Posterior cingulate gyrus (tissue), 11 donors: ENCODE measurements around the gene LCLAT1.
A peak's percentile ranks its signal among the peaks of the same experiment; 100 is the strongest.

Experiments used
- DNase-seq, 10 donors: peaks; one replicate each; pipeline versions ENCODE4 v3.0.0 to v3.0.0-alpha.2; 2020 to 2021; ENCODE audit warnings: mixed read lengths in 3 of 10
- intact Hi-C: fragments of 100-400 bp; cut with DNase I; formaldehyde crosslinking; loops from one replicate; pipeline ENCODE4 v1.15.1; 2023

The LCLAT1 gene

GRCh38 chr2:30447149-30448045, at the start of gene LCLAT1:
LCLAT1 (plus strand) TSS chr2:30447246; CDS start chr2:30525591, 78,345 bp downstream.
- peak; percentile 63 to 97 (median 82) for DNase-seq
- intact Hi-C loops: no loop called here

DNA sequence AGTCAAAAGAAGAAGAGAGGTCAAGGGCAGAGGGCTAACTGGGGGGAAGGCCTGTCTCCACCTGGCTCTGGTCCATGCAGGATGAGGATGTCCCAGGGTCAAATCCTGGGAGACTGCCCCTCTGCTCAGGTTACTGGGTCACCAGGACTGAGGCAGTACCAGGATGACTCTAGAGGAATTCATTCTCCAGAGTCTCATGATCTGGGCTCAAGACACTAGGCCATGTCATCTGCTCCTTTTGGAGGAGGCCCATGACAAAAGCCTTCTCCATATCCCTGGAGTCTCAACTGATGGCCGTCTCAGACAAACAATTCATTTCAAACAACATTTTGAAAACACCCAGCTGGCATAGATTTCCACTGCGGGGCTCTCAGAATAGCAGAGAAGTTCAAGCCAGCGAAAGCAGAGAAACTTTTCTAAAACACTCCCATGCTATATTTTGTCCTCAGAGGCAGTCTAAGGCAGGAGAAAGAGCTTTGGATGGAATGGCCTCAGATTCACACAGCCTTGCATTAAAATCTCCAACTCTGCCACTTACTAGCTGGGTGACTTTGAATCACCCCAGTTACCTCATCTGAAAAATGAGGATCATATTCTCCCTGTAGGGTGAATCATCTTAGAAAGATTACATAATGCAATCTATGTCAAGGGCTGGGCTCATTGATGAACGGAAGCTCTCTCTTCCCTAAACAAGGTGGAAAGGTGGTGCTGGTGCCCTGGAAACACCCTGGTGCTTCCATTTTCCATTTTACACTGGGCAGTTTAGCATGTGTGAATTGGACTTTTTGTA, 48.8 kb upstream of the LCLAT1 start:
- no peak for DNase-seq
- intact Hi-C loops: no loop called here

DNA sequence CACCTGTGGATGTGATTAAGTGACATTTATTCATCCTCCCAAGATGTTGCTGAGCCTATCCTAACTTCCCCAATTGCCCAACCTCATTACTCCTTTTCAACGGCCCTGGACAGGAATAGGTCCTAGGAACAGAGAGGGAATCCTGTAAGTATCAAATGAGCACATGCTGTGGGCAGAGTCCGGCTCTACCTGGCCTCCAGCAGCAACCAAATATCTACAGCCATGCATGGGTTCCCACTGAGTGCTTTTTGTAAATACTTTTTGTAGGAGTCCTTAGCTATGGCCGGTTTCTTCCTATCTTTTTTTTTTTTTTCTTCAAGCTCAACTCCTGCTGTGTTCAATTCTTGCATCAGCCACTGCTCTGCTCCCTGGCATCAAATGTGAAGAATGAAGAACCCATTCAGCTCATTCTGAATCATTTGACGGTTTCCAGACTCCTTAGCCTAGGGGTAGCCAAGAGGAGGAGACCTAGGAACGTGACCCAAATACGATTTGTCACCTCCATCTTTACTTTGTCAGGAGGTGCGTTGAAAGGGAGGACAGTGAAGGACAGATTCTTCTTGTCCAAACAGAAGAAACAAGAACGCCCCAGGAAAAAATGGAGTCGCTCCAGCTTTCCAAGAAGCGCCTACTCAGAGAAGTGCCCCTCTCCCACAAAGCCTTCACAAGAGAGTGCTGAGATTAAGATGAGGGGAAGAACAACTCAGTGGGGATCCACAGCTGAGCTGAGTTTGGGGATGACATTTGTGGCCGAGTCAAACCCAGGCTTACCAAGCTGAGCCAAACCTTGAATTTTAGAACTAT, 46.7 kb upstream of the LCLAT1 start:
- intact Hi-C loops: no loop called here
- DNase-seq: no peak

DNA sequence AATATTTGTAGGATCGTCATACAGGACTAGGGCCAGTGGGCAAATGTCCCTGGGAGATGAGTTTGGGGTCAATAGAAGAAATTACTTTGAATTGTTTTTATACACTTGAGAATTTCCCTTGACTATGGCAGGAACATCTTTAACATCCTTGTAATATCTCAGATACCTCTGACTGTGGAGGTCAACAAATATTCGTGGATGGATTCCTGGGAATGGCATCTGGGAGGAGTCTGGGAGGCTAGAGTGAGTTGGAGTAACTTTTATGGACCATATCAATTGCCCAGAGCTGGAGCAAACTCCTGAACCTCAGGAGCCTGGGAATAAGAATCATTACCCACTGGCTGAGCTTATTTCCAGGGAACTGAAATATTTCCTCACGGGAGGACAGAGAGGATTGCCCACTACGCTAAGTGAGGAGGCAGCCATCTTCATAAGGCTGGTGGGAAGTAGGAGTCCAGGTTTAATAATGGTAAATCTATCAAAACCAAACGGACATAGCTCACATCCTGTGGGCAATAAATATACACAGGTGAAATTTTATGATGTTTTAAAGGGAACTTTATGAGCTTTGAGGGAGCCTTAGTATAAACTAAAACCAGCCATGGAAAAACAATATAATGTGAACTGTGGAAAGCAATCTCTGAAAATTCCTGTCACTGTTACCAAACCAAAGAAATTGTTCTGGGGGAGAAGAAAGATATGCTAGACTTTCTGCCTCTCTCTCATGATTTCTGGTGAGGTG, 44.4 kb upstream of the LCLAT1 start:
- intact Hi-C loops: no loop called here
- DNase-seq: no peak

DNA sequence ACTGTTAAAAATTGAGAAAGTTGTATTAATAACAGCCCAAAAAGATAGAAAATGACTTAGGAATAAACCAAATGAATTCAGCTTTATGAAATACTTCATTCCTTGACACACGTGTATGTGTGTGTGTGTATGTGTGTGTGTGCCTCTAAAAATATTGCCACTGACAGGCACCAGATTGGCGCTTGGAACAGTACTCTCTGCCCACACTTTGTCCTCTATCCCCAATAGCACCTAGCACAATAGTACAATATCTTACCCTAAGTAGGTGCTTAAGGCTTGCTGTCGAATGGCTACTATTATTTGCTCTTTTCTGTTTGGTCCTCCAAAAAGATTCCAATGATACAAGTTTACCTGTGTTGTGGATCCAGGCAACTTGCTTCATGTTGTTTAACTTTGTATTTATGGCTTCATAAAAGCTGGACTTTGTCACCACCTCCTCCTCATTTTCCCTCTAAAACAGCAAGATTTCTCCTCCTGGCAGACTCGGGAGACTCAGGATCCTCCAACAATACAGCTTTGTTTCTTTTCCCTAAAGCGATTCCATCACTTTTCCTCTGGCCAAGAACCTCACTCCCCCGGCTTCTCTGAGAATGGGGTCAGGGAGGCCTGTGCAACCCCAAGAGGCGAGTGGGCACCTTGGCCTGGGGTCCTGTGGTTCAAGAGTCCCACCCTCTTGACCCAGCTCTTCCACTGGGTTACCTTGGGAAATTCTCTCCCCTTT, 43.3 kb upstream of the LCLAT1 start:
- intact Hi-C loops: no loop called here

GRCh38 chr2:30404319-30405259, 42.5 kb upstream of the LCLAT1 start:
- peak in 4 of 10 donors; percentile 17 to 66 (median 30) for DNase-seq
- intact Hi-C loops: no loop called here

More for the DNA sequence above, 43.3 kb upstream of the LCLAT1 start:
- DNase-seq: no peak

DNA sequence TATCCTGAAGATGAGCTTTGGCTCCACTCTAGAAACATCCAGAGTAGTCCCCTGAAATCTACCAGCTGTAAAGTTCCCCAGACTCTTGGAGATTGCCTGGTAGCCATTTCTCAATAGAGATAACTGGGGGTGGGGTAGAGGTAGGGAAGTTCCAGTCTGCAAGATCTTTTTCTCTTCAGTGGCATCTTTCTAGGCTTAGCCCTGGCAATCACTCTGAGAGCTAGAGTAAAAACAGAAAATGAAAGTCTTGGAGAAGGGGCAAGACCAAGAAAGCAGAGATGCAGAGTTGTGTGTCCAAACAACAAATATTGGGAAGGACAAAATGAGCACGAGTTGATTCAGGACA, 41.8 kb upstream of the LCLAT1 start:
- DNase-seq: no peak
- intact Hi-C loops: no loop called here

GRCh38 chr2:30406853-30407252, 40.2 kb upstream of the LCLAT1 start:
- DNase-seq: no peak
- intact Hi-C loops: no loop called here

GRCh38 chr2:30408961-30409387, 38.1 kb upstream of the LCLAT1 start:
- intact Hi-C loops: no loop called here
- DNase-seq: no peak

GRCh38 chr2:30410217-30410616, 36.8 kb upstream of the LCLAT1 start:
- no peak for DNase-seq
- intact Hi-C loops: no loop called here

DNA sequence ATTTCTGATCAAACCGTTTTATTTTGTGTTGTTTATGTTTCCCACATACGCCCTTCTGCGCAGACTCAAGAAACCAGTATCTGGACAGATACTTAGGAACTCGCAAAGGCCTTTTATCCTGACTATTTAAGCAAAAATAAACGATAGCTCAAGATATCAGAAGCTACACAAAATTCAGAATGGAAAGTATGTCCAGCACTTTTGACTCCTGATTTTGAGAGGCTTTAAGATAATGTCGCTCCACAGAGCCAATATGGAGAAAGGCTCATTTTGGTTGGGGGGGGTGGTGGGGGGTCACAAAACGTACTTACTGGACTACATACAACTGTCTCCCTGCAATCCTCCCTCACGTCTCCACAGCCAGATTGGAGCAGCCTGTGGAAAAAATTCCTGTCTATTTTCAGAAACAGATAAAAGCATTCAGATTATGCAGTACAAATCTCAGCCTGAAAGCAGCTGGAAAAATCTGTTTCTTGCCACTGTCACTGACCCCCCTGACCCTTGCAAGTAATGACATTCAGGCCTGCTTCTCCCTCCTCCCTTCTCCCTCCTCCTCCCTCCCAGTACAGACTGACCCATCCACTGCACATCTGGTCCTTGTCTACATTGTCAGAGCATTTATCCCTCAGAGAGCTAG, 34.9 kb upstream of the LCLAT1 start:
- no peak for DNase-seq
- intact Hi-C loops: no loop called here

GRCh38 chr2:30412684-30413570, 34.1 kb upstream of the LCLAT1 start:
- no peak for DNase-seq
- intact Hi-C loops: no loop called here

GRCh38 chr2:30414961-30415360, 32.1 kb upstream of the LCLAT1 start:
- intact Hi-C loops: no loop called here
- DNase-seq: no peak

DNA sequence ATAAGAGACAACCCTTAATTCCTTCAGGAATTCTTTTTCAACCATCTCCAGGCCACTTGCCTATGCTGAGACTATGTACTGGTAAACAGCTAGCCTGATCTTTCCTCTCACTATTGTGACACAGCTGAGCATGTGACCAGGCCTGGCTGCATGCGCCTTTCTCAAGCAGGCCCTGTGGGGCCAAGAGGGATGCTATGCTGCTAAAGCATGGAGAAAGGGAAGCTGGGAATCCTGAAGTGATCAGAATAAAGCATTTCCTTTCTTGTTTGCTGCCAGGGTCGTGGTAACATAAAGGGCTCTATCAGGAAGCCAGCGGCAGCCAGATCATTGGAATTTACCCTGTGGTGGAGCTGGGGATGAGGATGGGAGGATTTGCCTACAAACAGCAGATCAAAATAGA, 29.8 kb upstream of the LCLAT1 start:
- peak in 1 of 10 donors; percentile 48 for DNase-seq
- intact Hi-C loops: no loop called here

DNA sequence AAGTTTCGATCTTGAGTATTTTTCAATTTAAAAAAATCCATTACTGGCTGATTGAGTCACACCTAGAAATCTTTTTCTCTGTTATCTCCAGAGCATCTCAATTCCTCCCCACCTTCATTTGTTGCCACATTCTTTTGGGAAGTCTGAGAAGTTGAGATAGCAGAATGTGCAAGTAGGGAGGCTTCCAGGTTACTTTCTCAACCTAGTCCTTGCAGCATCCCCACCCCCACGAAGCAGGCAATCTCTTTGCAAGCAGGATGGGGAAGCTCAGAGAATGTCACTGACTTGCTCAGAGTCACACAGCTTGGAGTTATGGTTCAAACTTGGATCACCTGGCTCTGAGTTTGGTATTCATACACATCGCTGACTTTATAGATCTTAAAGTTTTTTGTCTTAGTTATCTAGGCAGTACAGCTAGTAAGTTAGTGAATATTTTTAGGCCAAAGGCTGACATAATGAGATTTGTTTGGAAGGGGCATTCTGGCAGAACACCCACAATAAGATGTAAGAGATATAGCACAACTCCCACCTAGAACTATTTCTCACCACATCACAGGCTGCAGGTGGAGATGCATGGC, 25.9 kb upstream of the LCLAT1 start:
- intact Hi-C loops: no loop called here
- no peak for DNase-seq

- DNase-seq: no peak
- intact Hi-C loops: no loop called here
Observed at GRCh38 chr2:30421604-30422443, 25.2 kb upstream of the LCLAT1 start.
